Urothelium cell line (cell line): ENCODE measurements around the gene SLC12A4.

ENCODE experiments used
- DNase-seq: peaks from one replicate; pipeline ENCODE4 v3.0.0; 2011; ENCODE audit warnings: low spot score, mixed read lengths
- FAIRE-seq: peaks from 2 replicates; lab custom pipeline; 2011; peaks lifted over from hg19 to GRCh38; lab: Jason Lieb, UNC

The SLC12A4 gene

GRCh38 chr16:67963662-67964321 is 4.6 kb downstream of the SLC12A4 start:
- DNase-seq, result no peak
- no peak for FAIRE-seq

DNA sequence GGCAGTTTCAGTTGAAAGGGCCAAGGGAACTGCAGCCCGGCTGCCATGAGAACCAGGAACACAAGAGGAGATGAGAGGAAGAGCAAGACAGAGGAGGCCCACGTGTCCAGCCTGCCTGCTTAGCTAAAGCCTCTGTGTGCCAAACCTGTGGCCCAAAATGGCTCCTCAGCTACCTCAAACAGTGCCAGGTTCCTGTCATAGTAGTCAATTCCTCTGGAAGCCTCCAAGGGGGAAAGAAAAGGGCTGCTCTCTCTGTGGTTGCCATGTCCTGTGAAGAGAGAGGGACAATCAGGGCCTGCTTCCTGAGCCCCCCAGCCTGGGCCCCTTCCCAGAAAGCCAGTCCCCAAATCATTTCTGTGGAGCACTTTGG is 5.2 kb downstream of the SLC12A4 start:
- FAIRE-seq (no peak), DNase-seq (no peak)

DNA sequence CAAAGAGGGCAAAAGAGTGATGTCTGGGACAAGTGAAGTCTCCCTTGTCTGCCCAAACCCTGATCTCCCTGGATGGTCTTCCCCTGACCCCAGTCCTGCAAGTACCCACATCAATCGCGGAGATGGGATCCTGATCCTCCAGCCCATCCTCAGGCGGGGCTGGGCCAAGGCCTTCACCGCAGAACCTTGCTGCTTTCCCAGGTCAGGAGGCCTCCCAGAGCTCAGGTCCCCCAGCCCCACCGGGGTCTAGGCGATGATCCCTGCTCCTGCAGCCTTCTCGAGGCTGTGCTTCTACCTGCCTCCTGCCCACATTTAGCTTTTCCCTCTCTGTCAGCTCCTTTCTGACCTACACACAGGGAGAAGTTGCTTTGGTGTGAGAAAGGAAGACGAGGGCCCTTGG is 6.3 kb downstream of the SLC12A4 start:
- FAIRE-seq, result no peak

GRCh38 chr16:67961551-67961957 is 6.9 kb downstream of the SLC12A4 start:
- FAIRE-seq, result no peak
- DNase-seq, result no peak

More for the DNA sequence above, 6.3 kb downstream of the SLC12A4 start:
- no peak for DNase-seq

DNA sequence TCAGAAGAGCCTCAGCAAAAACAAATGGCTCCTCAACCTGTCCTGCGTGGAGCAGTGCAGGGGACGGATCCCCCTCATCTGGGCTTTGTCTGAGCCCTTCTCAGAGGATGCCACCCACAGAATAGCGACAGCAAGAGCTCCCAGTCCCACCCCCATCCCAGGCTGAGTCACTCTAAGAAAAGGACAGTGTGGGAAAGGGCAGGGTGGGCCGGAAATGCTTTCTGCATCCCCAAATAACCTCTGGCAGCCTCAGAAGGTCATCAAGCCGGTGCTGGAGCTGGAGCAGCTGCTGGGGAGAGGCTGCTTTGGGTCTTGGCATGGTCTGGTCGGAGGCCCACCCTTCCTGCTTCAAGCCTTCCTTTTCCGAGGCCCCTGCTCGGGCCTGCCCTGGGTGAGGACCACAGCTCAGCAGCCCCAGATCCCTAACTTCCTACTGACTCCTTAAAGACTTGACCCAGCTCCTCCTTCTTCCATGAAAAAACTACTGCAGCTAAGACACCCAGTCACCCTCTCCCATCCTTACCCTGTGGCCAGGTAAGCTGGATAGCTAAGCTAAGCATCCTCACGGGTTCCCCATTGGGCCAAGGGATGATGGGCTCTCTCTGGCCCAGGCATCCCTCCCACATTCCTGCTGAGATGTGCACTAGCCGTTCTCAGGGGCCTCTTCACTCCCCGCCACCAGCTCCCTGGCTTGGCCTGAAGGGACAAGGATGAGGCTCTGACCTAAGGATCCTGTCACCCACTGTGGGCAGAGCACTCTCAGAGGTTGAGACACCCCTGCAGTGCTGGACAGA is 8.7 kb downstream of the SLC12A4 start:
- DNase-seq (peak; percentile 70), FAIRE-seq (no peak)

DNA sequence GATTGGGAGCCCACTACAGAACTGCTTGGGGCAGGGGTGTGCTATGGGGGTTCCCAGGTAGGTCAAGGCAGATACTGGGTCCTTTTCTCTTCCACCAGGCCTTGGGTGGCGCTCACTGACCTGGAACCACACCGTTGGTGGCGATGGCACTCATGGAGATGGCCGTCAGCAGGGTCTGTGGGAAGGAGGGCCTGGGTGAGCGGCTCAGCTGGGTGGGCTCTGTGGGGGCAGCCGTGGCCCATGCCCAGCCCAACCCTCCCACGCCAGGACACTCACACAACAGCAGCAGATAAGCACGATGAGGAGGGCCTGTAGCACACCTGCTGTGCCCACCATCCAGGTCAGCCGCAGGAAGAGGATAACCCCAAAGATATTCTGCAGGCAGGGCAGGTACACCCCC is 10.8 kb downstream of the SLC12A4 start:
- no peak for FAIRE-seq
- DNase-seq, result no peak

- DNase-seq (no peak), FAIRE-seq (no peak)
Observed at GRCh38 chr16:67954421-67955196, 13.8 kb downstream of the SLC12A4 start.

GRCh38 chr16:67953641-67954375 is 14.6 kb downstream of the SLC12A4 start:
- DNase-seq (no peak), FAIRE-seq (no peak)

- DNase-seq (no peak), FAIRE-seq (no peak)
Observed at GRCh38 chr16:67951485-67951884, 17.0 kb downstream of the SLC12A4 start.

GRCh38 chr16:67950335-67950843 is 18.0 kb downstream of the SLC12A4 start:
- FAIRE-seq (no peak), DNase-seq (no peak)

GRCh38 chr16:67949645-67950044 is 18.8 kb downstream of the SLC12A4 start:
- FAIRE-seq (no peak), DNase-seq (no peak)

GRCh38 chr16:67948015-67948414 is 20.4 kb downstream of the SLC12A4 start:
- no peak for DNase-seq
- no peak for FAIRE-seq

DNA sequence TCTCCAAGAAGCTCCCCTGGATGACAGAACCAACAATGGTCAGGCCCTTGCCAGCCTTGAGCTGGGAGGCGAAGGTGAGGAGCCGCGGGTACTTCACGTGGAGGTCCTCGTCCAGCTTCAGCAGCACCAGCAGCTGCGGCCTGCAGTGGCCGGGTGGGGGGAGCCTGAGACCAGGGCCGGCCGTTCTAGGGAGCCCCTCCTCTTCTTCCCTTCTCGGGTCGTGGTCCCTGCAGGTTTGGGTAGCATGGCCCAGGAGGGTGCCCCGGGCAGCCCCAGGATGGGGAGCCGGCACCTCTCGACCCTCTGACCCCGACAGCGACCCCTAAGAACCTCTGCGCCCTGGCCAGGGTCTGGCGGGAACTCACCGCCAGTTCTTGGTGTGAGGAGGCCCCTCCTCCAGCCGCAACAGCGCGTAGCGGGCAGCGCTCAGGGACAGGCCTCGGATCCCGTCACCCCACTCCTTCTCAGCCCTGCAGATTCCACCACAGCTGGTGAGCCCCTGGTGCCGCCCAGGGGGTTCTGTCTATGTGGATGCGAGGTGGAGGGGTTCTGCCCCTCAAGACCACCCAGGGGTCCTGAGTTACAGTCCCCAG is 21.4 kb downstream of the SLC12A4 start:
- DNase-seq, result no peak
- no peak for FAIRE-seq

- no peak for DNase-seq
- FAIRE-seq, result no peak
Observed at GRCh38 chr16:67946128-67946569, 22.3 kb downstream of the SLC12A4 start.

- FAIRE-seq (no peak), DNase-seq (no peak)
Observed at GRCh38 chr16:67945392-67945933, 23.0 kb downstream of the SLC12A4 start.

DNA sequence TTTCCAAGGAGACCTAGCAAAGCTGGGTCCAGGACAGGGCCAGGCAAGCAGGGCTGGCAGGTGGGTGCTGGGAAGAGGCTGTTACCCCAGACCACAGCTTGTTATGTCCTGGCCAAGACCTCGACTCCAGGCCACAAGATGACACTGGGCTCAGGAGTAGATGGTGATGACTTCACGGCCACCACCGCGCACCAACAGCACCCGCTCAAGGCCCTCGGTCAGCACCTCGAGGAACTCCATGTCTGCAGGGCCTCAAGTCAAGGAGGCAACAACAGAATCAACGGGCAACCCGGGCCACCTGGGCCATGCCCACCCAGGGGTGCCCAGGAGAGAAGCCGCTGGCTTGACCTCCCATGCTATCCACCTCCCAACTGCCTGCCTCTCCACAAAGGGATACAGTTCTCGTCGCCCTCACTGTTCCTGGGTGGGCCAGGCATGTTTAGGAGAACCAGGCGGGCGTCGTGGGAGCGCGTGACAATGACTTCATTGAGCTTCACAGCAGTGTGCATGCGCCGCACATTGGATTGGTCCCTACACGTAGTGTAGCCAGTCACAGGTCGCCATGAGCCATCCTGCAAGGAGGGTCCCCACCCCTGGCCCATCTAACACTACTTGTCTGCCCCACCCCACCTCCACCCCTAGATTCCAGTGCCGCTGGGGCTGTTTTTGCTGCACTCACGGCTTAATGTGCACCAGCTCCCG is 23.6 kb downstream of the SLC12A4 start:
- DNase-seq (no peak), FAIRE-seq (no peak)

- DNase-seq, result no peak
- FAIRE-seq, result no peak
Observed at GRCh38 chr16:67943619-67944504, 24.6 kb downstream of the SLC12A4 start, which contains the start of gene LCAT. Gene LCAT (minus strand): TSS chr16:67944120. CDS start chr16:67944101, 19 bp downstream.

DNA sequence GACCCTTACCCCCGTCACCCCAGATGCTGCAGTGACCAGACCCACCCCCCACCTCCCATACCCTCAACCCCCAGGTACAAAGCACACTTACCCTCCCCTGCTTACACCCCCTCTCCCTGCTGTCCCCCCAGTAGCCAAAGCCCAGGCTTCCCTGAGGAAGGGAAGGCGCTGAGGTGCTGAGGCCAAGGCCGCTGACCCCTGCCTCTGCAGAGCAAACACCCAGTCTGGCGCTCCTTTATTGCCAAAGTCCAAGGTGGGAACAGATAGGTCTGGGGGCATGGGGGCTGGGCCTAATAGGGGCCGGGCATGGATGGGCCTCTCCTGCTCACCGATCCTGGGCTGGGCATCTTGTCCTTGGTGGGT is 25.2 kb downstream of the SLC12A4 start:
- no peak for FAIRE-seq
- no peak for DNase-seq
